SU-DHL-6 (cell line): Measurements from ENCODE around the gene ITIH1.

Source experiments
- H2AFZ ChIP-seq: fragments of 200-600 bp; sonication (generic); 2 replicates; pipeline ENCODE4 v1.6.1; 2014; ENCODE audit warnings: low read depth, mild to moderate bottlenecking, moderate library complexity, mixed read lengths, antibody characterized with exemption, low read length; ENCODE audit not compliant: severe bottlenecking
- H3F3A ChIP-seq: fragments of 200-600 bp; shearing (Covaris generic); 2 replicates; pipeline ENCODE4 v1.6.0; 2016; ENCODE audit warnings: antibody characterized with exemption, mild to moderate bottlenecking; ENCODE audit not compliant: insufficient read depth
- H3K27ac ChIP-seq: fragments of 200-600 bp; sonication (generic); 2 replicates; pipeline ENCODE4 v1.5.1; 2016; ENCODE audit warnings: low read depth, mild to moderate bottlenecking, low read length, moderate library complexity, mixed read lengths
- H3K27me3 ChIP-seq: fragments of 200-600 bp; sonication (generic), shearing (Covaris generic); 2 replicates; pipeline ENCODE4 v1.6.0; 2014; ENCODE audit warnings: mild to moderate bottlenecking, low read length
- H3K36me3 ChIP-seq: fragments of 200-600 bp; sonication (generic); 2 replicates; pipeline ENCODE4 v1.6.1; 2014; ENCODE audit warnings: mild to moderate bottlenecking, low read length, mixed read lengths
- H3K4me2 ChIP-seq: fragments of 300-600, 200-600 bp; shearing (Covaris generic), sonication (generic); 2 replicates; pipeline ENCODE4 v1.6.0; 2014; ENCODE audit warnings: low read length, low read depth, mild to moderate bottlenecking; ENCODE audit not compliant: poor library complexity, severe bottlenecking
- H3K4me3 ChIP-seq: fragments of 200-600 bp; sonication (generic); 2 replicates; pipeline ENCODE4 v1.5.1; 2014; ENCODE audit warnings: antibody characterized with exemption, low read length, mild to moderate bottlenecking, mixed read lengths; ENCODE audit not compliant: insufficient read depth, poor library complexity, severe bottlenecking
- H3K79me2 ChIP-seq: fragments of 200-600 bp; sonication (generic); 2 replicates; pipeline ENCODE4 v1.6.1; 2014; ENCODE audit warnings: mild to moderate bottlenecking, low read length, moderate library complexity; ENCODE audit not compliant: insufficient read depth
- H3K9ac ChIP-seq: fragments of 200-600 bp; sonication (generic); 2 replicates; pipeline ENCODE4 v1.7.0; 2014; ENCODE audit warnings: mild to moderate bottlenecking, low read length
- H3K9me2 ChIP-seq: fragments of 200-600 bp; sonication (generic); replicated peaks from 2 replicates; pipeline ENCODE4 v1.6.1; 2014; ENCODE audit warnings: low read length; ENCODE audit not compliant: insufficient read depth
- H3K9me3 ChIP-seq: fragments of 200-600 bp; sonication (generic); 2 replicates; pipeline ENCODE4 v1.6.1; 2014; ENCODE audit warnings: low read length, mixed read lengths; ENCODE audit not compliant: insufficient read depth
- H4K20me1 ChIP-seq: fragments of 200-600 bp; sonication (generic); 2 replicates; pipeline ENCODE4 v1.6.1; 2014; ENCODE audit warnings: low read depth, mild to moderate bottlenecking, antibody characterized with exemption, low read length, moderate library complexity, mixed read lengths
- CTCF ChIP-seq: fragments of 200-600 bp; sonication (generic); IDR thresholded peaks from one replicate; pipeline ENCODE4 v1.5.1; 2017; ENCODE audit warnings: antibody characterized with exemption, mild to moderate bottlenecking, low read length, moderate library complexity; ENCODE audit not compliant: insufficient read depth, poor library complexity, severe bottlenecking
- EZH2phosphoT487 ChIP-seq: fragments of 200-600 bp; sonication (generic), shearing (Covaris generic); conservative IDR thresholded peaks from 2 replicates; pipeline ENCODE4 v1.6.1; 2018; ENCODE audit warnings: mild to moderate bottlenecking, antibody characterized with exemption, low read length, moderate library complexity, mixed read lengths

ITIH1 gene

GRCh38 chr3:52733256-52733891 lies 44.0 kb upstream of the ITIH1 start:
- Histone ChIP-seq H2AFZ (no peak overlapping the region), H3K4me3 (no peak overlapping the region), H3K9me3 (peaks cover 5% of the 10 kb centered on the region; the same call in 1 of the 2 replicates), H3K27me3 (no peaks in the 10 kb centered on the region), H4K20me1 (no peaks in the 10 kb centered on the region), H3K27ac (no peak overlapping the region), H3K36me3 (peaks cover 17% of the 10 kb centered on the region; the same call in 1 of the 2 replicates), H3K79me2 (no peaks in the 10 kb centered on the region), H3K9me2 (no peaks in the 10 kb centered on the region), H3F3A (no peaks in the 10 kb centered on the region), H3K4me2 (no peak overlapping the region), H3K9ac (no peak overlapping the region)
- TF ChIP-seq CTCF = no peak
- TF ChIP-seq EZH2phosphoT487 = no peak

- no peak overlapping the region for H3K4me3 ChIP-seq
- TF ChIP-seq CTCF = no peak
- no peak for TF ChIP-seq EZH2phosphoT487
- H3K79me2 ChIP-seq = no peaks in the 10 kb centered on the region
- no peak overlapping the region for H2AFZ ChIP-seq
- no peak overlapping the region for H3K27ac ChIP-seq
- no peak overlapping the region for H3K9ac ChIP-seq
- no peaks in the 10 kb centered on the region for H3F3A ChIP-seq
- no peaks in the 10 kb centered on the region for H4K20me1 ChIP-seq
- H3K27me3 ChIP-seq = no peaks in the 10 kb centered on the region
- H3K4me2 ChIP-seq = no peak overlapping the region
- H3K9me3 ChIP-seq = no peaks in the 10 kb centered on the region
- no peaks in the 10 kb centered on the region for H3K9me2 ChIP-seq
- 0 out of 2 replicates have a peak, but pooled peaks cover 11% of the 10 kb centered on the region for H3K36me3 ChIP-seq
These were observed 37.7 kb upstream of the ITIH1 start for GRCh38 chr3:52739730-52740129.

GRCh38 chr3:52742418-52743041 lies 34.9 kb upstream of the ITIH1 start:
- H4K20me1 ChIP-seq = no peaks in the 10 kb centered on the region
- no peaks in the 10 kb centered on the region for H3F3A ChIP-seq
- H3K27me3 ChIP-seq = no peaks in the 10 kb centered on the region
- H3K27ac ChIP-seq = no peak overlapping the region
- no peak overlapping the region for H3K9ac ChIP-seq
- H3K9me3 ChIP-seq = no peaks in the 10 kb centered on the region
- TF ChIP-seq CTCF = peak; percentile 59
- TF ChIP-seq EZH2phosphoT487 = no peak
- no peaks in the 10 kb centered on the region for H3K36me3 ChIP-seq
- no peaks in the 10 kb centered on the region for H3K9me2 ChIP-seq
- no peak overlapping the region for H3K4me3 ChIP-seq
- H2AFZ ChIP-seq = no peak overlapping the region
- no peak overlapping the region for H3K4me2 ChIP-seq
- H3K79me2 ChIP-seq = no peaks in the 10 kb centered on the region
